Activated CD8-positive, alpha-beta T cell treated with anti-CD3 and anti-CD28 coated beads, Interleukin-2, amount 10 ng/mL, durations not matched to agents 7 days and 5 days (primary cell): ENCODE measurements around the gene CROCC. TPM values are rescaled to one million over a fixed set of nuclear protein-coding genes. Genes with fewer than 3 reads are reported as not detected.
"Not testable (repeated sequence)": the region's sequence is repeated elsewhere in the genome, so short reads cannot be mapped to it uniquely, and the experiment has no call there.

ENCODE experiments used
- ATAC-seq: fragments of 150-1000 bp; cut with Tn5 transposase; one replicate; pipeline ENCODE4 v1.10.0; 2021; ENCODE audit warnings: moderate library complexity
- CTCF ChIA-PET: fragments of 350-600 bp; sonication (Branson Sonifier 250); formaldehyde crosslinking; loops from one replicate; lab custom pipeline; 2021; ENCODE audit warnings: antibody characterized with exemption; lab: Charles Lee
- POLR2A ChIA-PET: fragments of 350-600 bp; sonication (Branson Sonifier 250); formaldehyde crosslinking; loops from one replicate; lab custom pipeline; 2021; ENCODE audit warnings: antibody characterized with exemption; lab: Charles Lee
- DNase-seq: peaks from one replicate; pipeline ENCODE4 v3.0.0-alpha.2; 2020
- H3K27ac Mint-ChIP-seq: one replicate; pipeline ENCODE4 v1.8.0; 2021; ENCODE audit warnings: mild to moderate bottlenecking, mixed read lengths
- H3K27me3 Mint-ChIP-seq: one replicate; pipeline ENCODE4 v1.8.0; 2021; ENCODE audit warnings: low read depth, mixed read lengths
- H3K36me3 Mint-ChIP-seq: one replicate; pipeline ENCODE4 v1.8.0; 2021; ENCODE audit warnings: low read depth, mixed read lengths
- H3K4me1 Mint-ChIP-seq: one replicate; pipeline ENCODE4 v1.8.0; 2021; ENCODE audit warnings: low read depth, mixed read lengths
- H3K4me3 Mint-ChIP-seq: one replicate; pipeline ENCODE4 v1.8.0; 2021; ENCODE audit warnings: mild to moderate bottlenecking, mixed read lengths
- H3K9me3 Mint-ChIP-seq: one replicate; pipeline ENCODE4 v1.8.0; 2022; ENCODE audit warnings: mixed read lengths; ENCODE audit not compliant: insufficient read depth
- total RNA-seq, 2 experiments: library from RNA; stranded (reverse); gene quantifications; one replicate each; pipeline ENCODE4 v1.2.3, GENCODE V29; 2021

CROCC gene
- total RNA-seq, 2 experiments from 2014 or later = 31.7 to 33.1 TPM

DNA sequence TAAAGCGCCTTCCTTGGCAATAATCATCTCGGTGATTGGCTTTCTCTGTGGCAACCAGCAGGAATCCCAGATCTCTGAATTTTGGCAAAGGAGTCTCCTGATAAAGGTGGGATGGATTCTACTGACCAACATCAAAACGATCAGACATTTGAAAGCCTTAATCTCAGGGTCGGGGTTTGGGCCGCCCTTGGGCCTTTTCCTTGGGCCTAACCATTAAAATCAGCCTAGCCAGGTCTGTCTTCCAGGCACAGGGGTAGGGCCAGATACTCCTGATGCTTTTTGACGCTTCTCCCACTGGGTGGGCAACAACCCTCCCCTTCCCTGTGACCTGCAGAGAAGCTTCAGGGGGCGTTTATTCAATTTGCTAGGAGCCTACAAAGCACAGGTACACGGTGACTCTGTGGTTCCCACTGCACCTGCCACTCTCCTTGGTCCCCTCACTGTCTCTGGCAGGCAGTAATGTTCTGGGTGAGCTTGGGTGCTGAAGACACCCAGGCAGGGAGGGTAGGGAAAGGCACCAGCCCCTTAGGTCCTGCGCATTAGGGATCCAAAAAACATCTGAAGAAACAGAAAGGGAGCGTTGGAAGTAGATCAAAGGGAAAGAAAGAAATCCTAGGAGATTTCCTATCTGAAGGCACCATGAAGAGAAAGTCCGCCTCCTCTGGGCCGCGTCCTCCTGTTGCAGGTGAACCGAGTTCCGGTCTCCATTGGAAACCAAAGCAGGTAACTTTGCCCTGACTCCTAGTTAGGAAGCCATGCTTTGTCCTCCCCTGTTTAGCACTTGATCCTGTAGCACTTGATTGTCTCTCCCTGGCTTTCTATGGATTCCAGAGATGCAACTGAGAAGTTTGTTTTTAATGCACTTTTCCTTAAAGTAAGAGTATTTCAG lies 13.6 kb upstream of the CROCC start:
- DNase-seq = no peak
- ATAC-seq = no peak
- Mint-ChIP-seq H3K4me3 (no peak overlapping the region), H3K27me3 (no peaks in the 10 kb centered on the region), H3K9me3 (no peaks in the 10 kb centered on the region), H3K4me1 (peaks cover 16% of the 10 kb centered on the region), H3K36me3 (peaks cover 4% of the 10 kb centered on the region), H3K27ac (no peak overlapping the region)
- ChIA-PET CTCF (interaction anchor here (0.9 to 1.9 kb wide), 2 partner anchors 14 to 52 kb away, joined by 3 to 5 read pairs; partner anchors contain the start of gene CROCC), POLR2A (no interaction called here)

DNA sequence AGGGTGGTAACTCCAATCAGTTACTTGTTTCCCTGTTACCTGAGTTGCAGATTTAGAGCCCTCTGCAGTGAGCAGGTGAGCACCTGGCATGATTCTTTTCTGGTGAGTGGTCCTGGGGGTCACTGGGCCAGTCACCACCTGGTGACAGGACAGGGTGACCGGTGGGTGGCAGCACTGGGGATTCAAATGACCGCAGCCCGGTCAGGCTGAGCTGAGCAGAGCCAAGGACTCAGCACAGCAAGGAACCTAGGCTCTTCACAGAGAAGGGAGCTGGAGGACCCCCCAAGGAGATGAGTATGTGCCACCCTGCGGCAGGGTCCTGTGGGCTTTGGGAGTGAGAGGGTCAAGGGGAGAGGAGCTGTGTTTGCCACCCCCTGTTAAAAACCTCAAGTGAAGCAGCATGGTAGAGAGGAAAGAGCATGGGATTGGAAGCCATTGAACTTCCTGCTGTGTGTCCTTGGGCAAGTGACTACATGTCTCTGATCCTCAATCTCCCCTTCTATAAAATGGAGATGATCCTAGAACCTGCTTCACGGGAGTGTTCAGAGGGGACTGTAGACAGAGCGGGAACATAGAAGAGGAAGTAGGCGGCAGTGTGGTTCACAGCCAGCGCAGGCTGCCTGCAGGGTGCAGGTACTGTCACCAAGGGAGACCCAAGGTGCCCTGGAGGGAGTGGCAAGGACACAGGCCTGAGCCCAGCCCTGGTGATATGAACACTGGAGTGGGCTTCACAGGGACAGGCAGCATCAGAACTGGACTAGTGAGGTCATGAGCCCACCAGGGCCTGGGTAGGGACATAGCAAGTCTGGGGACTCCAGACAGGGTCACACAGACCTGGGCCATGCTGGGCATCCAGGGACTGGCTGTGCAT lies 9.6 kb upstream of the CROCC start:
- H3K4me1 Mint-ChIP-seq = peaks cover 33% of the 10 kb centered on the region
- H3K27me3 Mint-ChIP-seq, CTCF ChIA-PET: not testable (repeated sequence)

DNA sequence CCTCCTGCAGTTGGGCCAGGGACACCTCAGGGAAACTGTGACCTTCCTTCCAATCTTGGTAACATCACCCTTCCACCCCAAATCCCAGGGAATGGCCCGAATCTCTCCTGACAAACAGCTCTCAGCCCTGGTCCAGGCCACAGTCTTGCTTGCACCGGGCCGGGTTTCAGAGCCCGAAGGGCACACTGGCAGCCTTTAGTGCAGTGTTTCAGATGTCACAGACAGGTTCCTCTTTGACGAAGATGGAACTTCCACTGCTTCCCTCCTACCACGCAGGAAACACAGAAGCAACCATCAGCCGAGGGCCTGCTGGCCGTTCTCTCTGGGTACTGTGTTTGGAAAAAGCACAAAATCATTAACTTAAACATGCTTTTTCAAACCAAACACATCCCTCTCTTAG lies 9.0 kb upstream of the CROCC start:
- H3K27ac Mint-ChIP-seq, H3K36me3 Mint-ChIP-seq, CTCF ChIA-PET, H3K27me3 Mint-ChIP-seq, ATAC-seq, DNase-seq, H3K9me3 Mint-ChIP-seq: not testable (repeated sequence)
- Mint-ChIP-seq H3K4me3 (peak overlapping the region; percentile 73), H3K4me1 (peaks cover 28% of the 10 kb centered on the region)
- POLR2A ChIA-PET = interaction anchor here (3.8 kb wide), 1 partner anchor 8 kb away, joined by 24 read pairs; no protein-coding TSS in a partner anchor

More for the DNA sequence above, 9.6 kb upstream of the CROCC start:
- POLR2A ChIA-PET, H3K36me3 Mint-ChIP-seq, DNase-seq, H3K9me3 Mint-ChIP-seq, H3K4me3 Mint-ChIP-seq, H3K27ac Mint-ChIP-seq, ATAC-seq: not testable (repeated sequence)

GRCh38 chr1:16913181-16913832 lies 8.4 kb upstream of the CROCC start:
- Mint-ChIP-seq H3K9me3 (no peaks in the 10 kb centered on the region), H3K27ac (peak overlapping the region; percentile 61), H3K27me3 (no peaks in the 10 kb centered on the region), H3K36me3 (no peaks in the 10 kb centered on the region), H3K4me1 (peaks cover 27% of the 10 kb centered on the region), H3K4me3 (peak overlapping the region; percentile 73)
- POLR2A ChIA-PET = interaction anchor here (3.8 kb wide), 1 partner anchor 8 kb away, joined by 24 read pairs; no protein-coding TSS in a partner anchor
- ATAC-seq (no peak), DNase-seq (no peak)
- CTCF ChIA-PET = no interaction called here

- no peaks in the 10 kb centered on the region for H3K36me3 Mint-ChIP-seq
- CTCF ChIA-PET = no interaction called here
Observed at GRCh38 chr1:16913833-16914662, 7.7 kb upstream of the CROCC start.

GRCh38 chr1:16914928-16915626 lies 6.7 kb upstream of the CROCC start:
- H3K36me3 Mint-ChIP-seq, H3K27me3 Mint-ChIP-seq, ATAC-seq, CTCF ChIA-PET, H3K9me3 Mint-ChIP-seq, DNase-seq: not testable (repeated sequence)
- Mint-ChIP-seq H3K4me3 (peak overlapping the region; percentile 86), H3K27ac (peak overlapping the region; percentile 80), H3K4me1 (peaks cover 25% of the 10 kb centered on the region)
- POLR2A ChIA-PET = interaction anchor here (1.3 to 3.8 kb wide), 2 partner anchors 10 to 19 kb away, joined by 4 to 24 read pairs; partner anchors contain the start of gene RNU1-2

More at GRCh38 chr1:16913833-16914662, 7.7 kb upstream of the CROCC start:
- POLR2A ChIA-PET = interaction anchor here (1.3 to 3.8 kb wide), 2 partner anchors 9 to 18 kb away, joined by 4 to 24 read pairs; partner anchors contain the start of gene RNU1-2
- no peaks in the 10 kb centered on the region for H3K9me3 Mint-ChIP-seq
- peak overlapping the region; percentile 80 for H3K27ac Mint-ChIP-seq
- ATAC-seq = peak; percentile 99
- peak; percentile 90 for DNase-seq
- H3K27me3 Mint-ChIP-seq = no peaks in the 10 kb centered on the region
- peaks cover 27% of the 10 kb centered on the region for H3K4me1 Mint-ChIP-seq
- peak overlapping the region; percentile 86 for H3K4me3 Mint-ChIP-seq

GRCh38 chr1:16915627-16915973 lies 6.1 kb upstream of the CROCC start:
- H3K36me3 Mint-ChIP-seq = no peaks in the 10 kb centered on the region
- ChIA-PET CTCF (no interaction called here), POLR2A (interaction anchor here (3.8 kb wide), 1 partner anchor 11 kb away, joined by 24 read pairs; no protein-coding TSS in a partner anchor)
- no peak for ATAC-seq
- no peaks in the 10 kb centered on the region for H3K27me3 Mint-ChIP-seq
- peaks cover 25% of the 10 kb centered on the region for H3K4me1 Mint-ChIP-seq
- H3K9me3 Mint-ChIP-seq = no peaks in the 10 kb centered on the region
- DNase-seq = no peak
- H3K27ac Mint-ChIP-seq = no peak overlapping the region
- peak overlapping the region; percentile 86 for H3K4me3 Mint-ChIP-seq

DNA sequence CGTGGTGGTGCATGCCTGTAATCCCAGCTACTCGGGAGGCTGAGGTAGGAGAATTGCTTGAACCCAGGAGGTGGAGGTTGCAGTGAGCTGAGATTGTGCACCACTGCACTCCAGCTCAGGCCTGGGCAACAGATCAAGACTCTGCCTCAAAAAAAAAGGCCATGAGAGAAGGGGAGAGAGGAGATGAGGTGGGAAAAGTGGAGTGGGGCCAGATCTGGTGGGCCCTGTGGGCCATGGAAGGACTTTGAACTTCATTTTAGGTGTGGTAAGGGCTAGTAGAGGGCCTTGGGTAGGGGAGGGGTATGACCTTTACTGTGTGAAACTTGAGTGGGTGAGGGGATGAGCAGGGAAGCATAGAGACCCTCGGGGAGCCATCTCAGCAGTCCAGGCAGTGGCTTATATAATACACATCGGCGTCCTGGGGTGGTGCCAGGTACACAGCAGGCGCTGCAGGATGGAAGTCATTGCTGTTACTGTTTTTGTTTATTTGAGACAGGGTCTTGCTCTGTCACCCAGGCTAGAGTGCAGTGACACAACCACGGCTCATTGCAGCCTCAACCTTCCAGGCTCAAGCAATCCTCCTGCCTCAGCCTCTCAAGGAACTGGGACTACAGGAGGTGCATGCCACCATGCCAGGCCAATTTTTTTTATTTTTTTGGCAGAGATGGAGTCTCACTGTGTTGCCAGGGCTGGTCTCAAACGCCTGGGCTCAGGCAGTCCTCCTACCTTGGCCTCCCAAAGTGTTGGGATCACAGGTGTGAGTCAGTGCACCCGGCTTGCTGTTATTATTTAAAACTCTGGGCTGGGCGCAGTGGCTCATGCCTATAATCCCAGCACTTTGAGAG lies 5.5 kb upstream of the CROCC start:
- POLR2A ChIA-PET = interaction anchor here (3.8 kb wide), 1 partner anchor 11 kb away, joined by 24 read pairs; no protein-coding TSS in a partner anchor
- DNase-seq, H3K27ac Mint-ChIP-seq, H3K9me3 Mint-ChIP-seq, ATAC-seq, H3K36me3 Mint-ChIP-seq, H3K27me3 Mint-ChIP-seq, CTCF ChIA-PET, H3K4me3 Mint-ChIP-seq: not testable (repeated sequence)
- peaks cover 29% of the 10 kb centered on the region for H3K4me1 Mint-ChIP-seq

DNA sequence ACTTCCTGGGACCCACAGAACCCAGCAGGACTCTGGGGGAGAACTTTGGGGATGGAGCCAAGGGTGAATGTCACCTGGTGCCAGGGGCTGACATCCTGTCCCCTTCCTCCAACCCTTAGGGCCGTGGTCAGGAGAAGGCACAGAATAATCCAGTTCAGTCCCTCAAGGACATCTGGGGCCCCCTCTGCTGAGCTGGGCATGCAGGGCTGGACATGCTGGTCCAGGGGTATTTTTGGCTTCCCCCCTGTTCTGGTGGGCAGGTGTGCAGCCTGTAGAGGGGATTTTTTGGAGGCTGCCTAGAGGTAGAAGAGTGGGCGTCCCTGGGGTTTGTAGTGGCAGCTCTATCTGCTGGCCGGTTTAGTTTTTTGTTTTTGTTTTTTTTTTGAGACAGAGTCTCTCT lies 3.4 kb upstream of the CROCC start:
- Mint-ChIP-seq H3K9me3 (no peaks in the 10 kb centered on the region), H3K4me3 (no peak overlapping the region), H3K27ac (no peak overlapping the region), H3K36me3 (no peaks in the 10 kb centered on the region), H3K27me3 (no peaks in the 10 kb centered on the region), H3K4me1 (peaks cover 35% of the 10 kb centered on the region)
- ATAC-seq (no peak), DNase-seq (no peak)
- ChIA-PET POLR2A (no interaction called here), CTCF (no interaction called here)
